Hepatocyte (in vitro differentiated cells): ENCODE data around the gene BCKDHB. TPM values are rescaled to one million over a fixed set of nuclear protein-coding genes. Genes with fewer than 3 reads are reported as not detected.

ENCODE experiments used
- DNase-seq: peaks from one replicate; pipeline ENCODE4 v3.0.0-alpha.2; 2016; ENCODE audit warnings: low spot score
- H2AFZ ChIP-seq: fragments of 200-600 bp; sonication (generic); 2 replicates; pipeline ENCODE4 v1.6.0; 2016; ENCODE audit warnings: antibody characterized with exemption, mild to moderate bottlenecking
- H3K27ac ChIP-seq: fragments of 200-600 bp; sonication (generic); 2 replicates; pipeline ENCODE4 v1.5.1; 2016; ENCODE audit warnings: mild to moderate bottlenecking
- H3K27me3 ChIP-seq: fragments of 200-600 bp; sonication (generic); 2 replicates; pipeline ENCODE4 v1.6.1; 2016
- H3K36me3 ChIP-seq: fragments of 200-600 bp; sonication (generic); replicated peaks from 2 replicates; pipeline ENCODE4 v1.5.1; 2016; ENCODE audit warnings: low read depth; ENCODE audit not compliant: insufficient read depth
- H3K4me1 ChIP-seq: fragments of 200-600 bp; sonication (generic); 2 replicates; pipeline ENCODE4 v1.5.1; 2016; ENCODE audit warnings: mild to moderate bottlenecking, moderate library complexity; ENCODE audit not compliant: insufficient read depth
- H3K4me2 ChIP-seq: fragments of 200-600 bp; sonication (generic); 2 replicates; pipeline ENCODE4 v1.6.0; 2016
- H3K4me3 ChIP-seq: fragments of 200-600 bp; sonication (generic); 2 replicates; pipeline ENCODE4 v1.5.1; 2016; ENCODE audit warnings: mild to moderate bottlenecking
- H3K79me2 ChIP-seq: fragments of 200-600 bp; sonication (generic); 2 replicates; pipeline ENCODE4 v1.6.0; 2017; ENCODE audit warnings: mild to moderate bottlenecking
- H3K9me2 ChIP-seq: fragments of 200-600 bp; sonication (generic); replicated peaks from 2 replicates; pipeline ENCODE4 v1.6.0; 2017; ENCODE audit warnings: mild to moderate bottlenecking; ENCODE audit not compliant: insufficient read depth
- H3K9me3 ChIP-seq: fragments of 200-600 bp; sonication (generic); 2 replicates; pipeline ENCODE4 v1.5.1; 2016; ENCODE audit warnings: low read depth, mild to moderate bottlenecking
- H4K20me1 ChIP-seq: fragments of 200-600 bp; sonication (generic); 2 replicates; pipeline ENCODE4 v1.6.0; 2016; ENCODE audit warnings: mild to moderate bottlenecking; ENCODE audit not compliant: insufficient read depth, poor library complexity, severe bottlenecking
- CTCF ChIP-seq: fragments of 200-600 bp; sonication (generic); IDR thresholded peaks from 2 replicates; pipeline ENCODE4 v1.5.1; 2016; ENCODE audit warnings: antibody characterized with exemption, mild to moderate bottlenecking; ENCODE audit not compliant: poor library complexity
- EZH2 ChIP-seq: fragments of 200-600 bp; sonication (generic); IDR thresholded peaks from 2 replicates; pipeline ENCODE4 v1.6.1; 2016; ENCODE audit warnings: antibody characterized with exemption, mild to moderate bottlenecking, borderline replicate concordance
- EZH2phosphoT487 ChIP-seq: fragments of 200-600 bp; sonication (generic); IDR thresholded peaks from one replicate; pipeline ENCODE4 v1.6.1; 2018; ENCODE audit warnings: antibody characterized with exemption, mild to moderate bottlenecking, low read depth, moderate library complexity; ENCODE audit not compliant: unreplicated experiment, severe bottlenecking
- WGBS: methylation state at CpG from one replicate; pipeline ENCODE4 v1.1.6; 2016; ENCODE audit warnings: low lambda C conversion rate; ENCODE audit errors: missing lambda C conversion rate; 5-methylcytosine and 5-hydroxymethylcytosine counted together
- polyA plus RNA-seq: library from polyadenylated mRNA; unstranded; fragments of >200 nt; fragmentation: Nextera tagmentation; extraction: Ambion mirVana; gene quantifications from 2 replicates; pipeline ENCODE4 v1.2.1, GENCODE V29; 2016
- total RNA-seq: library from RNA; depleted of rRNA; stranded (reverse); fragments of >200 nt; gene quantifications from 2 replicates; pipeline ENCODE4 v1.2.3, GENCODE V29; 2014

BCKDHB gene
- total and polyA plus RNA-seq, 2 experiments from 2014 or later, result 28.7 to 32.0 TPM

- TF ChIP-seq EZH2phosphoT487, result no peak
- TF ChIP-seq CTCF, result no peak
- no peak for TF ChIP-seq EZH2
- 78% methylated on average over 4 of the region's 4 CpGs for WGBS
- no peak overlapping the region for H3K4me3 ChIP-seq
- H3K27me3 ChIP-seq, result no peaks in the 10 kb centered on the region
- H3K9me3 ChIP-seq, result no peaks in the 10 kb centered on the region
- no peaks in the 10 kb centered on the region for H3K79me2 ChIP-seq
- H3K4me2 ChIP-seq, result no peak overlapping the region
- no peaks in the 10 kb centered on the region for H3K9me2 ChIP-seq
- H3K27ac ChIP-seq, result no peak overlapping the region
- H3K36me3 ChIP-seq, result no peaks in the 10 kb centered on the region
- peaks cover 4% of the 10 kb centered on the region for H3K4me1 ChIP-seq
- no peak for DNase-seq
- no peak overlapping the region for H2AFZ ChIP-seq
- H4K20me1 ChIP-seq, result no peaks in the 10 kb centered on the region
Observed at GRCh38 chr6:80196906-80197305, 90.4 kb downstream of the BCKDHB start.

- no peaks in the 10 kb centered on the region for H3K79me2 ChIP-seq
- peaks cover 4% of the 10 kb centered on the region for H3K4me1 ChIP-seq
- no peak overlapping the region for H3K4me3 ChIP-seq
- no peaks in the 10 kb centered on the region for H3K27me3 ChIP-seq
- TF ChIP-seq EZH2 (no peak), EZH2phosphoT487 (no peak), CTCF (no peak)
- H2AFZ ChIP-seq, result no peak overlapping the region
- H4K20me1 ChIP-seq, result no peaks in the 10 kb centered on the region
- H3K4me2 ChIP-seq, result no peak overlapping the region
- no peak overlapping the region for H3K27ac ChIP-seq
- no peak for DNase-seq
- WGBS, result 96% methylated on average over 1 of the region's 1 CpG
- no peaks in the 10 kb centered on the region for H3K36me3 ChIP-seq
- H3K9me3 ChIP-seq, result no peaks in the 10 kb centered on the region
- H3K9me2 ChIP-seq, result no peaks in the 10 kb centered on the region
Observed at GRCh38 chr6:80197474-80197873, 91.0 kb downstream of the BCKDHB start.

GRCh38 chr6:80197986-80198385 is 91.5 kb downstream of the BCKDHB start:
- 74% methylated on average over 4 of the region's 4 CpGs for WGBS
- Histone ChIP-seq H3K4me2 (no peak overlapping the region), H3K36me3 (no peaks in the 10 kb centered on the region), H3K9me2 (no peaks in the 10 kb centered on the region), H3K9me3 (no peaks in the 10 kb centered on the region), H3K79me2 (no peaks in the 10 kb centered on the region), H3K27me3 (no peaks in the 10 kb centered on the region), H4K20me1 (no peaks in the 10 kb centered on the region), H2AFZ (no peak overlapping the region), H3K4me3 (no peak overlapping the region), H3K4me1 (peaks cover 4% of the 10 kb centered on the region), H3K27ac (no peak overlapping the region)
- TF ChIP-seq EZH2 (no peak), CTCF (no peak), EZH2phosphoT487 (no peak)
- no peak for DNase-seq

- no peaks in the 10 kb centered on the region for H3K9me2 ChIP-seq
- H3K79me2 ChIP-seq, result no peaks in the 10 kb centered on the region
- no peaks in the 10 kb centered on the region for H3K4me1 ChIP-seq
- H3K27ac ChIP-seq, result no peak overlapping the region
- H3K27me3 ChIP-seq, result no peaks in the 10 kb centered on the region
- no peak for DNase-seq
- H4K20me1 ChIP-seq, result no peaks in the 10 kb centered on the region
- 96% methylated on average over 1 of the region's 1 CpG for WGBS
- no peaks in the 10 kb centered on the region for H3K9me3 ChIP-seq
- H3K4me3 ChIP-seq, result no peak overlapping the region
- H3K4me2 ChIP-seq, result no peak overlapping the region
- no peaks in the 10 kb centered on the region for H3K36me3 ChIP-seq
- TF ChIP-seq CTCF (no peak), EZH2 (no peak), EZH2phosphoT487 (no peak)
- H2AFZ ChIP-seq, result no peak overlapping the region
Observed at GRCh38 chr6:80203283-80203682, 96.8 kb downstream of the BCKDHB start.
